Cardiac ventricle fibroblast (primary cell): ENCODE results near the gene PAM16. TPM values are rescaled to one million over a fixed set of nuclear protein-coding genes. Genes with fewer than 3 reads are reported as not detected.

Source experiments
- total RNA-seq: library from RNA; depleted of rRNA; stranded (reverse); fragments of >200 nt; gene quantifications from 2 replicates; pipeline ENCODE4 v1.2.3, GENCODE V29; 2015

Gene PAM16
- 24.1 and 24.2 TPM in 2 replicates for total RNA-seq

DNA sequence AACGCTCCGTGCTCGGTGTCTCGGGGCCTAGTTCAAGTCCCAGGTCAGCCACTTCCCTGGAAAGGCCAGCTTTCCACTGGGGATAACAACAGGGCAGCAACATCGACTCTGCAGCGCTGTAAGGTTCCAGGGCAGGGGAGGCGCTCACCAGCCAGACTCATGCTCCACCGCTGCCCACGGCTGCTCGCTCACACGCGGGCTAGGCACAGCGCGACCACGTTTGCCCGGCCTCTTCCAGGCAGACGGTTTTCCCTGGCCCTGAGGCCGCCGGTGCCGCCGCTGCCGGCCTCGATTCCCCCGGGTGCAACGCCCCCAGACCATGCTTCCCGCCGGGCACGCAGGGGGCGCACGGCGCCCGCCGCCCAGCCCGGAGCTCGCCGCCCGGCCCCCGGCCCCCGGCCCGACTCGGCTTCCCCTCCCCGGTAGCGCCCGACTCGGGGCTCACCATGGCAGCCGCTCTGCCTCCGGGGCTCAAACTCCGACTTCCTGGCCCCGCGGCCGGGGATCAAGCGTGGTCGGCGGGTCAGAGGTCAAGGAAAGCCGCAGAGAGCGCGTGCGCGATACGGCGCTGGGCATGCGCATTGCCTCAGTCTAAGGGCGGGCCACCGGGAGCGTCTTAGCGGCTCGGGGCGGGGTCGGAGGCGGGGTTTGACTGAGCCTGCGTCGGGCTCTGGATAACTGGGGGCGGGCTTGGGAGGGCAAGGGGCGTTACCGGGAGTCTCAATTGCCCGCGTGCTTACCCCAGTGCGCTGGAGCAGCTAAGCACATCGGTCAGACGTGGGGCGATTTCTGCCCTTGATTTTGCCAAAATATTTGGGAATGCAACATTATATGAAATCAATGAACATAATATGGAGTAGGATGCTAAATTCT lies at the start of gene PAM16:
Gene PAM16 (minus strand): TSS at position 535 of the 873 bp plus-strand sequence. CDS start 87 bp downstream, at position 448.

DNA sequence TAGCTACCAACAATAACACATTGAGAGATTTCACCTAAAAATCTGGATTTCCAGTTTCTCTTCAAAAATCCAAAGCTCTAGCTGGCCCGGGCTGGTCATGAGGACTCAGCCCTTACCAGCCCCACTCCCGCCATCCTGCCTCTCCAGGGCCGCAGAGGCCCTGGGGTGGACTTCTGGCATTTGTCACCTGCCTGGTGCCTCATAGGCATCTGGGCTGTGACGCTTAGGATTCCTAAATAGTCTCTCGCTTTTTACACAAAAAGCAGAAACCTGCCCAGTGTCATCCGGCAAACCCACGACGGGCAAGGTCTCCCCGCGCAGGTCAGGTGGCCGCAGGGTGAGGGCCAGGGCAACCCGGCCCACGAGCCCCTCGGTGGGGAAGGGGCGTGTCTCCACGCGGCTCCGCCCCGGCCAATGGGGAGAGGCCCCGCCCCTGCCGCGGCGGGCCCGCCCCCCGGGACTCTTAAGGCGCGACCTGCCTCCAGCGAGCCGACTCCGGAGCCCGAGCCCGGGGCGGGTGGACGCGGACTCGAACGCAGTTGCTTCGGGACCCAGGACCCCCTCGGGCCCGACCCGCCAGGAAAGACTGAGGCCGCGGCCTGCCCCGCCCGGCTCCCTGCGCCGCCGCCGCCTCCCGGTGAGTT lies 20.4 kb upstream of the PAM16 start, which contains the start of gene VASN:
Gene VASN (plus strand): TSS at position 492 of the 644 bp plus-strand sequence. CDS start 9,030 bp downstream, outside the sequence.

DNA sequence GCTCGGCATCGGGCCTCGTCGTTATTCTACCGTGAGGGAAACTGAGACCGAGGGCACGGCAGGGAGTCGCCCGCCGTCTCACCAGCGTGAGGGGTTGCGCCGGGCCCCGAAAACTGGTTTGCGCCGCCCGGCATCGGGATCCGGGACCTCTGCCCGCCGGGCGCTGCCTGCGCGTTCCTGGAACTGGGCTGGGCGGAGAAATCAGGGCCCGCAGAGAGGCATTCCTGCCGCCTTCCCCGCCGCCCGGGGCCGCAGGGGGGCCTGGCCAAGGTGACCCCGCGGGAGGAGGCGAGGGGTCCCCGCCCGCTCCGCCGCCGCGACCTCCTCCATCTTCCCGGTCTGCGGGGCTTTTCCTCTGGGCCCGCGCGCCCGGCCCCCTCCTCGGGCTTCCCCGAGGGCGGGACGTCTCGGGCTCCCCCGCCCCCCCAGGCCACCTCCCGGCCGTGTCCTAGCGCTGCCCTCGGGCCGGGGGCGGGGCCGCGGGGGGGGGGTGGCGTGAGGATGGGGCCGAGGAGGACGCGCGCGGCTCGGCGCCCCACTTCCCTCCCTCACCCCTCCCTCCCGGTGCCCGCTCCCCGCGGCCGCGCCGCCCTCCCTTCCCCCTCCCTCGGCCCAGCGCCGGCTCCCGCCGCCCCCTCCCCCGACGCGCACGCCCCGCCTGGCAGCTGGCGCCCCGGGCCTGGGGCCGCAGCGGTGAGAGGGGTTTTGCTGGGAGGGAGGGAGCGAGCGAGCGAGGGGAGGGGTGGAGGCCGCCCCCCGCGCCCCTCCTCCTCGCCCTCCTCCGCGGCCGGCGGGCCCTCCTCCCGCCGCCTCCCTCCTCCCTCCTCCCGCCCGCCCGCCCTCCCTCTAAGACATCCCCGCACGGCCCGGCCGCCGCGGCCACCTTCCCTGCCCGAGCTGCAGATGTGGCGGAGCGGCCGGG lies 35.7 kb downstream of the PAM16 start, which contains the start of gene GLIS2:
Gene GLIS2 (plus strand): TSS at position 882 of the 922 bp plus-strand sequence. CDS start 16,214 bp downstream, outside the sequence.

Other genes starting within 250 kb of the PAM16 start
- 18.0 and 19.5 TPM in 2 replicates for gene ADCY9, start 234.9 kb downstream of the PAM16 start, total RNA-seq
- gene SRL, start 109.2 kb downstream of the PAM16 start, total RNA-seq = not detected in 2 replicates
- 6.4 and 9.6 TPM in 2 replicates for gene TFAP4, start 78.3 kb downstream of the PAM16 start, total RNA-seq
- 8.0 and 9.4 TPM in 2 replicates for gene GLIS2, start 35.3 kb downstream of the PAM16 start, total RNA-seq
- 96.0 and 96.3 TPM in 2 replicates for gene VASN, start 20.5 kb upstream of the PAM16 start, total RNA-seq
- gene CORO7, start 65.3 kb upstream of the PAM16 start, total RNA-seq = 9.2 and 10.0 TPM in 2 replicates
- gene DNAJA3, start 74.5 kb upstream of the PAM16 start, total RNA-seq = 24.5 and 30.7 TPM in 2 replicates
- 33.8 and 35.6 TPM in 2 replicates for gene NMRAL1, start 123.3 kb upstream of the PAM16 start, total RNA-seq
- 31.5 and 39.6 TPM in 2 replicates for gene HMOX2, start 125.1 kb upstream of the PAM16 start, total RNA-seq
- 11.5 and 12.6 TPM in 2 replicates for gene CDIP1, start 187.5 kb upstream of the PAM16 start, total RNA-seq
- gene C16orf96, start 205.0 kb upstream of the PAM16 start, total RNA-seq = not detected in 2 replicates